Bronchus fibroblast of lung (primary cell): ENCODE measurements around the gene SH3BGR. TPM values are rescaled to one million over a fixed set of nuclear protein-coding genes. Genes with fewer than 3 reads are reported as not detected.

Experiments used
- total RNA-seq: library from RNA; depleted of rRNA; stranded (reverse); fragments of >200 nt; gene quantifications from 2 replicates; pipeline ENCODE4 v1.2.3, GENCODE V29; 2015

The SH3BGR gene
- total RNA-seq, result 1.3 and 2.5 TPM in 2 replicates

DNA sequence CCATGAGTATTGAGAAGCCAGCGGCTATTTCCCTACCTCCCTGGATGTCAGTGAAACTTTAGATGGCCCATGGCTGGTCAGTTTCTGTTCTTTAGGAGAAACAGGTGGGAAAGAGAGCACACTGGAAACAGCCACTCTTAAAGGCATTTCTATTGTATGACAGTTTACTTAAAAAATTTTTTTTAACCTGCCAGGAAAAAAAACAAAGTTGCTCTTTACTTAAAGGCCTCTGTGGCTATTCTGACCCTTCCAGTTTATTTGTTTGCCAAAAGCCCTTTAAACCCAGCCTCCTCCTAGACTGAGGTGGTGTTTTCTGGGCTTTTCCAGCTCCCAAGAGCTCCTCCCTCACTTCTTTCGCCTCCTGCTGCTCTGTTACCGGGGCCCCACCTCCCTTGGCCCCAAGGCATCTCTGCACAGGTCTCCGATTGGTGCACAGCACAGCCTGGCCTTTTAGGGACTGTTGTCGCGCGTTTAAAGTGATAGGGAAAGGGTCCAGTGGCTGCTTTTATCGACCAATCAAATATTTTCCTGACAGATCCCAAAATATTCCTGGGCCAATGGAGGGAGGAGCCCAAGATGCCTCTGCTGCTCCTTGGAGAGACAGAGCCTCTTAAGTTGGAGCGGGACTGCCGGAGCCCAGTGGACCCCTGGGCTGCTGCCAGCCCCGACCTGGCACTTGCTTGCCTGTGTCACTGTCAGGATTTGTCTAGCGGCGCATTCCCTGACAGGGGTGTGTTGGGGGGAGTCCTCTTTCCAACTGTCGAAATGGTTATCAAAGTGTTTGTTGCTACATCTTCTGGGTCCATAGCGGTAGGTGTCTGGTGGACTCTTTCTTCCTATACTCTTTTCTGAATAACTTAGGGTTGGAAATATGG lies at the start of gene SH3BGR:
Gene SH3BGR, plus strand, starts transcription at position 639 of the 875 bp plus-strand sequence. Its CDS starts 127 bp downstream, at position 766.

DNA sequence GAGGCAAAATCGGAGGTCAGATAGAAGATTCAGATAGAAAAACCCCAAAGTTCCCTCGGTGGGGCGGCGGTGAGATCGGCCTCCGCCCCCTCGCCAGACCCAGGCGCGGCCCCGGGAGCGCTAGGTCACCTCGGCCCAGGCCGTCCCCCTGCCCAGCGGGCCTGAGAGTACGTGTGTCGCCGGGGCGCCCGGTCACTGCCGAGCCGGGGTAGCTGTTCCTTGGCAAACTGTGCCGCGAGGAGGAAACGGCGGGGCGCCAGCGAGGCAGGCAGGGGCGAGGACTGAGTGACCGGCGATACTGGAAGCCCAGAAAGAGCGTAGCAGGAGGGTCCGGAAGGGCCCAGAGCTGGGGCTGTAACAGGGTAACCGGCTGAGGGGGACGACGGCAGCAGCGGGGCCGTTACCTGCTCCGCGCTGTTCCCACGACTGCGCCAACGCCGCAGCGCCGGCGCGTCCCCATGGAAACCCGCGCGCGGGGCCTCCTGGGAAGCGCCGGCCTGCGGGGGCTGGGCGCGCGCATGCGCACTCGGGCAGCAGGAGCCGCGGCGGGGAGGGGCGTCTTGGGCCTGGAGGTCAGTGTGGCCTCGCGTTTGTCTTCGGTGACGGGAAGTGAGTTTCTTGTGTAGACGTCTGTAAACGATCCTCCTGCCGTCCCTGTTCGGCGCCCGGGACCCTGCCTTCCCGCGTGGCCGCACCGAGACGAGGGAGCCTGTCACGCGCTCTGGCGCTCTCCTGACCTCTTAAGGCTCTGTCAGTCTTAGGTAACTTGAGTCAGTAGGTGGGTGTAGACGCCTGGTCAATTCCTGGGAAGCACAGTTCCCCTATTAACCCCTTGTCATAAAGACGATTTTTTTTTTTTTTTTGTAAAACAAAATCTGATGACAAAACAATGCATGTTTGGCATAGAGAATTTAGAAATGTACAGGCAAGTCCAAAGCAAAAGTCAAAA lies 6.2 kb upstream of the SH3BGR start, which contains the start of gene LCA5L:
Gene LCA5L, minus strand, starts transcription at position 458 of the 949 bp plus-strand sequence. CDS start 17,285 bp downstream, outside the sequence.

Other genes with a start within 250 kb of the SH3BGR start
- gene BRWD1, start 138.3 kb upstream of the SH3BGR start, total RNA-seq, result 9.2 and 9.9 TPM in 2 replicates
- gene HMGN1, start 102.9 kb upstream of the SH3BGR start, total RNA-seq, result 216 and 318 TPM in 2 replicates
- 0.17 and 0.59 TPM in 2 replicates for gene LCA5L, start 6.2 kb upstream of the SH3BGR start, total RNA-seq
- gene B3GALT5, start 161.0 kb downstream of the SH3BGR start, total RNA-seq, result under 0.01 TPM in 2 replicates